ENCODE data around the gene ANKRD17.
A peak's percentile ranks its signal among the peaks of the same experiment; 100 is the strongest.

The ANKRD17 gene

GRCh38 chr4:73245955-73246354 lies 12.6 kb downstream of the ANKRD17 start:
- Histone ChIP-seq H3K9me2 (replicated peaks; ENCODE audit: control insufficient read depth, low read length) (no peaks in the 10 kb centered on the region), H3K4me1 (ENCODE audit: control insufficient read depth, low read length) (peaks cover 8% of the 10 kb centered on the region; the same call in 1 of the 2 replicates), H3K9me3 (ENCODE audit: control insufficient read depth, insufficient read depth, low read length) (no peaks in the 10 kb centered on the region), H3K4me3 (ENCODE audit: low read length) (no peak overlapping the region), H3K27me3 (ENCODE audit: control insufficient read depth, low read length) (no peaks in the 10 kb centered on the region), H3F3A (ENCODE audit: control insufficient read depth, insufficient read depth) (peaks cover 2% of the 10 kb centered on the region; the same call in 1 of the 2 replicates), H3K4me2 (ENCODE audit: low read length) (0 out of 2 replicates have a peak overlapping the region, but pooled peaks have one; percentile 9), H3K27ac (ENCODE audit: low read depth, low read length) (no peak overlapping the region), H3K36me3 (ENCODE audit: control insufficient read depth, low read length) (peaks cover 78% of the 10 kb centered on the region), H4K20me1 (ENCODE audit: control insufficient read depth, insufficient read depth, low read depth, low read length) (peaks cover 37% of the 10 kb centered on the region), H3K79me2 (ENCODE audit: control insufficient read depth, low read length) (peaks cover 100% of the 10 kb centered on the region)
- TF ChIP-seq CTCF (IDR thresholded peaks at IDR 0.05; ENCODE audit: low read depth, low read length, poor library complexity, severe bottlenecking): no peak
- no peak for TF ChIP-seq EZH2phosphoT487 (IDR thresholded peaks at IDR 0.05; ENCODE audit: borderline replicate concordance, low read length)

- peaks cover 2% of the 10 kb centered on the region; the same call in 1 of the 2 replicates for H3F3A ChIP-seq (ENCODE audit: control insufficient read depth, insufficient read depth)
- no peaks in the 10 kb centered on the region for H3K27me3 ChIP-seq (ENCODE audit: control insufficient read depth, low read length)
- peaks cover 100% of the 10 kb centered on the region for H3K79me2 ChIP-seq (ENCODE audit: control insufficient read depth, low read length)
- peaks cover 38% of the 10 kb centered on the region for H4K20me1 ChIP-seq (ENCODE audit: control insufficient read depth, insufficient read depth, low read depth, low read length)
- H3K4me1 ChIP-seq (ENCODE audit: control insufficient read depth, low read length): peaks cover 9% of the 10 kb centered on the region; the same call in 1 of the 2 replicates
- no peak overlapping the region for H3K27ac ChIP-seq (ENCODE audit: low read depth, low read length)
- H3K4me3 ChIP-seq (ENCODE audit: low read length): no peak overlapping the region
- peaks cover 75% of the 10 kb centered on the region for H3K36me3 ChIP-seq (ENCODE audit: control insufficient read depth, low read length)
- TF ChIP-seq EZH2phosphoT487 (IDR thresholded peaks at IDR 0.05; ENCODE audit: borderline replicate concordance, low read length): no peak
- TF ChIP-seq CTCF (IDR thresholded peaks at IDR 0.05; ENCODE audit: low read depth, low read length, poor library complexity, severe bottlenecking): no peak
- H3K9me2 ChIP-seq (replicated peaks; ENCODE audit: control insufficient read depth, low read length): no peaks in the 10 kb centered on the region
- H3K4me2 ChIP-seq (ENCODE audit: low read length): no peak overlapping the region
- H3K9me3 ChIP-seq (ENCODE audit: control insufficient read depth, insufficient read depth, low read length): no peaks in the 10 kb centered on the region
Observed at GRCh38 chr4:73244945-73245601, 13.5 kb downstream of the ANKRD17 start.

GRCh38 chr4:73237044-73237443 lies 21.6 kb downstream of the ANKRD17 start:
- Histone ChIP-seq H4K20me1 (ENCODE audit: control insufficient read depth, insufficient read depth, low read depth, low read length) (peaks cover 21% of the 10 kb centered on the region), H3K79me2 (ENCODE audit: control insufficient read depth, low read length) (peaks cover 98% of the 10 kb centered on the region)

More at GRCh38 chr4:73237044-73237443, 21.6 kb downstream of the ANKRD17 start:
- Histone ChIP-seq H3K27ac (ENCODE audit: low read depth, low read length) (no peak overlapping the region), H3F3A (ENCODE audit: control insufficient read depth, insufficient read depth) (no peaks in the 10 kb centered on the region), H3K4me2 (ENCODE audit: low read length) (no peak overlapping the region), H3K9me2 (replicated peaks; ENCODE audit: control insufficient read depth, low read length) (no peaks in the 10 kb centered on the region), H3K4me3 (ENCODE audit: low read length) (no peak overlapping the region), H3K27me3 (ENCODE audit: control insufficient read depth, low read length) (no peaks in the 10 kb centered on the region), H3K4me1 (ENCODE audit: control insufficient read depth, low read length) (0 out of 2 replicates have a peak, but pooled peaks cover 7% of the 10 kb centered on the region), H3K9me3 (ENCODE audit: control insufficient read depth, insufficient read depth, low read length) (no peaks in the 10 kb centered on the region), H3K36me3 (ENCODE audit: control insufficient read depth, low read length) (peaks cover 85% of the 10 kb centered on the region)
- TF ChIP-seq CTCF (IDR thresholded peaks at IDR 0.05; ENCODE audit: low read depth, low read length, poor library complexity, severe bottlenecking) (no peak), EZH2phosphoT487 (IDR thresholded peaks at IDR 0.05; ENCODE audit: borderline replicate concordance, low read length) (no peak)

Measured in DOHH2 (cell line).